RPMI7951 (cell line): ENCODE measurements around the gene RASA4B. TPM values are rescaled to one million over a fixed set of nuclear protein-coding genes. Genes with fewer than 3 reads are reported as not detected.
"Not testable (repeated sequence)": the region's sequence is repeated elsewhere in the genome, so short reads cannot be mapped to it uniquely, and the experiment has no call there.

ENCODE experiments used
- DNase-seq: peaks from one replicate; pipeline ENCODE4 v3.0.0-alpha.2; 2012; ENCODE audit warnings: low read depth
- total RNA-seq: library from RNA; depleted of rRNA; stranded (reverse); fragments of >200 nt; shearing (Covaris generic); gene quantifications from 2 replicates; pipeline ENCODE4 v1.2.3, GENCODE V29; 2014

The RASA4B gene
- total RNA-seq, 1 experiment from 2014 or later, result 0.36 TPM

DNA sequence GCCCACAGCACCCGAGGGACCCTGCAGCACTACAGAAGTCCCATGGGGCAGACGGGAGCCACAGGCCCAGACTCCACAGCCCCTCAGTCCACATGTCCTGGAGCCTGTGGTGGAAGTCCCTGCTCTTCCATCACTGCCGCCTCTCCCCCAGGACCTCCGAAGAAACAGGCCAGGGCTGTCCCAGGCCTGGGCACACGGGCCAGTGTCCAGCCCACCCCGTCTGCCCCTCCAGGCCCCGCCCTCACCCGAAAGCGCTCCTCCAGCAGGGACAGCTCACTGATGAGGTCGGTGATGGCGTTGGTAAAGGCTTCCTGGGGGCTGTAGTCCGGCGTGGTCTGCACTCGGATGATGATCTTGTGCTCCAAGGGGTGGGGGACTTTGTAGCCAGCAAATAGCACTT is 43.5 kb downstream of the RASA4B start:
- not testable (repeated sequence) for DNase-seq

DNA sequence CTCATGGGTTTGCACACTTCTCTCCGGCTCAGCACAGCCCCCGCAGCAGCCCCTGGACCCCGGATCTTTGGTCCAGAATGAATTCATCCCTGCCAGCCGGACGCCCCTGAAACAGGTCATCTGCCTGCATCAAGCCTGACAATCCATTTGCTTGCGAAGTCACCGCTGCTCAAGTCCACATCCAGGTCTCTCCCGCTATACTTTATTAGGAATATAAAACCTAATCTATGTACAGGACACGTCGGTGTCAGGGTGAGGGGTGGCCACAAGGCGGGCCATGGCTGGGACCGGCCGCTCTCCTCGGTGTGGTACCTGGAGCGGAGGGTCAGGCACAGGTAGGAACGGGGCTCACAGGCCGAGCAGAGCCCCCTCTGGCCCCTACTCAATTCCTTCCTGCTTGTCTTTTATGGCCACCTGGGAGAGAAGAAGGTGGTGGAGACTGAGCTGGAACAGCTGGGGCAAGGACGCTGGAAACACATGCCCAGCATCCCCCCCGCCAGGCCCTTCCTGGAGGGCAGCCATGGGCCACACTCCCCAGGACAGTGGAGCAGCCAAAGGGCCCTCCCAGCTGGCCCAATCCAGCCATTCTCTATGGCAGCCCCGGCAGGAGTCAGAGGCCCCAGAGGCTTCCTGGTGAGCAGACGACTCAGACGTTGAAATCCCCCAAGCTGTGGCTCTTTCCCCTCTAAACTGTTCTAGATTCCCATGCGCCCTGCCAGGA is 44.1 kb downstream of the RASA4B start:
- DNase-seq, result no peak

DNA sequence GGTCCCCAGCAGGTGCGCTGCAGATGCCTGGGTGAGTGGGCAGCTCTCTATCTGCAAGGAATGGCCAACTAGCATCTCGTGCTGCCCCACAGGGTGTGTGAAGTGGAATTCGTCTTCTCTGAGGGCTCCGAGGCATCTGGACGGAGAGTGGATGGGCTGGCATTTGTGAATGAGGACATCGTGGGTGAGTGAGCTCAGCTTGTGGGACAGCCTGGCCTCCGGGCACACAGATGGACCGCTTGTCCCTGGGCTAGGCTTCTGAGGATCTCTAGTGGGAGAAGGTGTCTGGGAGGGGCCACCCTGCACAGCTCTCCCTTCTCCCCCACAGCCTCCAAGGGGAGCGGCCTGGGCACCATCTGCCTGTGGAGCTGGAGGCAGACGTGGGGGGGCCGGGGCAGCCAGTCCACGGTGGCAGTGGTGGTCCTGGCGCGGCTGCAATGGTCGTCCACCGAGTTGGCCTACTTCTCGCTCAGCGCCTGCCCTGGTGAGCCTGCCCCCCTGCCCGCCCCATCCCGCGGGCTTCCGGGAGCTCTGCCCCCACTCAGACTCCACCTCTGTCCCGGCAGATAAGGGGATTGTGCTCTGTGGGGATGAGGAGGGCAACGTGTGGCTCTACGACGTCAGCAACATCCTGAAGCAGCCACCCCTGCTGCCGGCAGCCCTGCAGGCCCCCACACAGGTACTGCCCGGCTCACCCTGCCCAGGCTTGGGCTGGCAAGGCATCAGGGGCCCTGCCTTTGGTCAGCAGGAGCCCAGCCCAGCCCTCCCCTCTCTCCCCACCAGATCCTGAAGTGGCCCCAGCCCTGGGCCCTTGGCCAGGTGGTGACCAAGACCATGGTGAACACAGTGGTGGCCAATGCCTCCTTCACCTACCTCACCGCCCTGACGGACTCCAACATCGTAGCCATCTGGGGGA is 45.2 kb downstream of the RASA4B start:
- DNase-seq, result no peak

DNA sequence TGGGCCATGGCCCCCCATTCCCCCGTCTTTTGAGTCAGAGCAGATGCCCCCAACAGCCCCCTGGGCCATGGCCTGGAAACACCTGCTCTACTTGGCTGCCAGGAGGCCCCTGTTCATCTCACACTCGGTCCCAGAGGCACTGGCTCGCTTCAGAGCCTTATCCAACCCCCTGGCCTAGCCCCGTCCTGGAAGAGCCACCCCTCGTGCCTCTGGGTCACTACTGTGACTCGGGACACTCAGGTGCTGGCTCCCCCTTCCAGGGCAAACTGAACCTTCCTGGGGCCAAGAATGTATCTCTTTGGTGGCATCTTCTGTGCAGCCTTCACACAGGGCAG is 45.8 kb downstream of the RASA4B start:
- no peak for DNase-seq

DNA sequence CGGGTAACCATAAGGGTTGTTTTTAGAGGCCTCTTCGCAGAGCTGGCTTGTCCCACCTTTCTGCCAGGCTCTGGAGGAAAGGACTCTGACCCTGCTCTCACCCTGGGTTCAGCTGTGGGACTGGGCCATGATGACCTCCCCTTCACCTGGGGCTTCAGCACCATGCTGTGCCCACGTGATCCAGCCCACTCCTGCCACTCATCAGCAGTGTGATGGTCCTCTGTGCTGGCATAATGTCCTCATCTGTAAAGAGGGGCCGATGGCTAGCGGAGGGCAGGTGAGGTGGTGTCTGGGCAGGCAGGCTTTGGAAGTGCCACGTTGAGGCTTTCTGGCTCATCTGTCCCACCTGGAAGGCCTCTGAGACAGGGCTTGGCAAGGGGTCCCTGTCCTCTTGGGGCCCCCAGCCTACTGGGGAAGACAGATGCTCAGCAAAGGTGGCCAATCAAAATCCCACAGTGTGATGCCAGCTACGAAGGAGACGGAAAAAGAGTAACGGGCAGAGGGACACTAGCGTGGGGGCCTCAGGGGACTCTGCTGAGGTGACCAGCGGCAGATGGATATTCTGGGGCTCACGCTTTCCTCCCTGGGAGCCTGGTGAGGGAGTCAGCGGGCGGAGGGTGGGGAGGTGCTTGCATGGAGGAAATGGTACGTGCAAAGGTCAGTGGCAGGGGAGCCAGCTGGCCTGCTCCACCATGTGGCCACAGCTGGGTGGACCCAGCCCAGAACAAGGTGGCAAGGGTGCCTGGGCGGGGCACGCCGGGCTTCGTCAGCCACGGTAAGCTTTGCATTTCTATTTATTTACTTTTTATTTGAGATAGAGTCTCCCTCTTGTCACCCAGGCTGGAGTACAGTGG is 47.4 kb downstream of the RASA4B start:
- no peak for DNase-seq

DNA sequence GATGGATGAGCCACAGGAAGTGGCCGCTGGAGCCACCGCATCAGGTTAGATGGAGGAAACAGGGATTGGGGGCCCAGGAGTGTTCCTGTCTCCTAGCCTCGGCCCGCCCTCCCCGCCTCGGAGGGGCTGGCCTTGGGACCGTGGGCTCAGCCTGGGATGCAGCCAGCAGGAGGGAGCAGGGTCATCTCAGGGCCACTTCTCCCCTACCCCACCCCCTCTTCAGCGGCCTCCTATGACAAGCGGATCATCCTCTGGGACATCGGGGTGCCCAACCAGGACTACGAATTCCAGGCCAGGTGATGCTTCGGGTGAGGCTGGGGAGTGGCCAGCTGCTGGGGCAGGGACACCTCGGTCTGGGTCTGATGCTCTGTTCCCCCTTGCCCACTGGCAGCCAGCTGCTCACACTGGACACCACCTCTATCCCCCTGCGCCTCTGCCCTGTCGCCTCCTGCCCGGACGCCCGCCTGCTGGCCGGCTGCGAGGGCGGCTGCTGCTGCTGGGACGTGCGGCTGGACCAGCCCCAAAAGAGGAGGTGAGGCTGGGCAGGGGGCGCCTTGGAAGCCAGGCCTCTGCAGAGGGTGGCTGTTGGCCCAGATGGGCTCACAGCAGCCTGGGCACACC is 48.1 kb downstream of the RASA4B start:
- no peak for DNase-seq

DNA sequence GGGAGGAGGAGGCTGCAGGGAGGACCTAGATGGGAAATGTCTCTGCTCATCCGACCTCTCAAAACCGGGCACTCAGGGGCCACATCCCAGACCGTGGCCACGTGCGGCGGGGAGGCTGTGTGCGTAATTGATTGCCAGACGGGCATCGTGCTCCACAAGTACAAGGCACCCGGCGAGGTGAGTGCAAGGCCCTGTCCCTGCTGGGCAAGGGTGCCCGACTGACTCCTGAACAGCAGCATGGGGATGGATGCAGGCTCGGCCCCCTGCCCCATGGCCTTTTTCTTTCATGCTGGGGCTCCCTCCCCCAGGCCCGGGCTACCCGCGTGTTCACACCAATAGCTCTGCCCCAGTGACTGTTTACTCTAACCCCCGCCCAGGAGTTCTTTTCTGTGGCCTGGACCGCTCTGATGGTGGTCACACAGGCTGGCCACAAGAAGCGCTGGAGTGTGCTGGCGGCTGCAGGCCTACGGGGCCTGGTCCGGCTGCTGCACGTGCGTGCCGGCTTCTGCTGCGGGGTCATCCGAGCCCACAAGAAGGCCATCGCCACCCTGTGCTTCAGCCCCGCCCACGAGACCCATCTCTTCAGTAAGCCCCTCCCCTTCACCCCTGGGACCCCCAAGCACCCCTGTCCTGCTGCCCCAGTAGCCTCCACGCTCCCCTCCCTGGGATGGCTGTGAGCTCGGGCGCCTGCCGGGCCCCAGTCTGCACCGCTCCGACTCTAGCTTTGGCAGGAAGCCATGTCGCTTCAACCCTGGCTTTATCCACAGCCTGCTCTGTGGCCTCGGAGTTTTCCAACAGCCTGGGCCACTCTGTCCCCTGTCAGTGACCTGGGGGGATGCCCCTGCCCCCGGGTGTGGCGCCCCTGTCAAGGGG is 48.9 kb downstream of the RASA4B start:
- DNase-seq, result no peak

DNA sequence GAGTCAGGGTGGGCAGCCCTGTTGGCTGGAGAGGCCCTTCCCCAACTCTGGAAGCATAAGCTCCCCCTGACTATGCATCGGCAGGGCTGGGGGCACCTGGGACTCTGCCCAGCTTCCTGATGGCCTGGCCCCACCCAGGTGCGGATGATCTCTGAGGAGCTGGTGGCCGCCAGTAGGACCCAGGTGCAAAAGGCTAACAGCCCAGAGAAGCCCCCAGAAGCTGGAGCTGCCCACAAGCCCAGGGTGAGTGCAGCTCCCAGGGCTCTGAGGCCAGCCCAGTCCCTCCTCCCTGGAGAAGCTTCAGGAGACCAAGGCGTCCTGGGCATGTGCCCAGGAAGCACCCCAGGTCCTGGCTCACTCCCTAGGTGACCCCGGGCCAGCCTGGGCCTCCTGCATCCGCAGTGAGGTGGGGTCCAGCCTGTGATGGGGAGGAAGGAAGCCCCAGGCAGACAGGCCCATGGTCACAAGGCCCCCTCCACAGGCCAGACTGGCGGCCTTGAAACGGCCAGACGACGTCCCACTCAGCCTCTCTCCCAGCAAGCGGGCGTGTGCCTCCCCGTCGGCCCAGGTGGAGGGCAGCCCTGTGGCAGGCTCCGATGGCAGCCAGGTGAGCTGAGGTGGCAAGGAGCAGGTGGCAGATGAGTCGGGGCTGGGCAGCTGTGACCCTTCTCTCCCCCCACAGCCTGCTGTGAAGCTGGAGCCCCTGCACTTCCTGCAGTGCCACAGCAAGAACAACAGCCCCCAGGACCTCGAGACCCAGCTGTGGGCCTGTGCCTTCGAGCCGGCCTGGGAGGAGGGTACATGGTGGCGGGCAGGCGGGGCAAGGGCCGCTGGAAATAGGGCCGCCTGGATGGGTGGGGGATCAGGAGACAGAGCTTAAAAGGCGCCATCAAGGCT is 49.7 kb downstream of the RASA4B start:
- no peak for DNase-seq

DNA sequence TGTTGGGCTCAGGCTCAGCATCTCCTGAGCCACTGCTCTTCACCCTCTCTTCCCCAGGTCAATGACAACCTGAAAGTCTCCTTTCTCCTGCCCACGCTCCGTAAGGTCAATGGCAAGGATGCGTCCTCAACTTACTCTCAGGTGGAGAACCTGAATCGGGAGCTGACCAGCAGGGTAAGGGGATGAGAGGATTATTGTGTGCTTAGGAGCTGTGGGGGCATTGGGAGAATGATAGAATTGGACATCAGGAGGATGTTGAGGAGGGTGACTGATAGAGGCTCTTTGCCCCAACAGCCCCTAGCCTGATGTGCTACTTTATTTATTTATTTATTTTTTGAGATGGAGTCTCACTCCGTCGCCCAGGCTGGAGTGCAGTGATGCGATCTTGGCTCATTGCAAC is 51.5 kb downstream of the RASA4B start:
- DNase-seq, result no peak

DNA sequence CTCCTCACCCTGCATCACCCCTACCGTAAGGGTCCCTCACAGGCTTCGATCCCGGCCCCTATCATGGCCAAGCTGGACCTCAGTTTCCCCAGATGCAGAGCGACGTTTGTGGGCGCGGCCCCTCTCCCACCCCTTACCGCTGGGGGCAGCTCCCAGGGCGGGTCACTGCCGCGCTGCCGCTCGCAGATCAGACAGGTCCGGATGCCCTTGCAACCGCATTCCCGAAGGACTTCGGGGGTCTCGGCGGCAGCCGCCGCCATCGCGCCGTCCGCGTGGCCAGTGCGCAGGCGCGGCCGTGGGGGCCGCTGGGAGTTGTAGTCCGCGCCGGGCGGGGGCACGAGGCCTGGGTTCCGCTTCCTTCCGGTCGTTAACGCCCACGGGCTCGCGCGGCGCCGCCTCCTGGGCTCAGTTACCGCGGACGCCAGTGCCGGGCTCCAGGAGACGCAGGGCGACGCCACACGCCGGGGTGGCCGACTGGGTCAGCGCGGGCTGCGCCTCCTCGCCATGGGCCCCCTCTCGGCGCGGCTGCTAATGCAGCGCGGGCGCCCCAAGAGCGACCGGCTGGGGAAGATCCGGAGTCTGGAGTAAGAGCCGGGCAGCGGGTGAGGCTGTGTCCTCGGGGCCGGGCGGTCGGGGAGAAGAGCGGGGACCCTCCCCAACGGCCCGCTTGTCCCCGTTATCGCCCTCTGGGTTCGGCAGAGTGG is 52.8 kb downstream of the RASA4B start, which contains the start of the genes ALKBH4 and LRWD1:
Gene ALKBH4 (minus strand): TSS at position 287 of the 704 bp plus-strand sequence. CDS start 27 bp downstream, at position 260.
Gene LRWD1 (plus strand): TSS at position 408 of the 704 bp plus-strand sequence. CDS start 97 bp downstream, at position 505.
- peak; percentile 93 for DNase-seq

DNA sequence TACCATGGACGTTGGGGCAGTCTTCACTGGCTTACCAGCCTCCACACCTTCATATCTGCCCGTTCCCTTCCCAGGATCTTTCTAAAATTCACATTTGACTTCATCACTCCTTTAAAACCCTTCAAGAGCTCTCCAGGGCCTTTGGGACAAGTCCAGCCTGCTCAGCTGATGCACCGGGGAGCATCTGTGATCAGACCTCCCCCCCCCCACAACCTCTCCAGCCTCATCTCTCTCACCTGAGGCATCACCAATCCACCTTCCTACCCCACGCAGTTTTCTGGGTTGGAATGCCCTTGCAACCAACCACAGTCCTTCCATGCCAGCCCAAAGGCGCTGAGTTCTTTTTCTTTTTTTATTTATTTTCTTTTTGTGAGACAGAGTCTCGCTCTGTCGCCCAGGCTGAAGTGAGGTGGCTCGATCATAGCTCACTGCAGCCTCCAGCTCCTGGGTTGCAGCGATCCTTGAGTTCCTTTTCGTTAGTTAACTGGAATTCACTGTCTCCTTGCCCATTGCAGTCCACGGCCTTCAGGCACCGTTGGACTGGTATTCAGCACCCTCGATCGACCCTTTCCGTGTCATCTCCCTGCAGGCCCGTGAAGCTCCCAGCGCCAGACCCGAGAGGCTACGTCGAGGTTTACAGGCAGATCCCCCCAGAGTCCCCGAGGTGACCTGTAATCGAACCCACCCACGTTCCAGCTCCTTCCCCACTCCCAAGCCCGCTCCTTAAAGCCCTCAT is 53.6 kb downstream of the RASA4B start:
- DNase-seq, result no peak

DNA sequence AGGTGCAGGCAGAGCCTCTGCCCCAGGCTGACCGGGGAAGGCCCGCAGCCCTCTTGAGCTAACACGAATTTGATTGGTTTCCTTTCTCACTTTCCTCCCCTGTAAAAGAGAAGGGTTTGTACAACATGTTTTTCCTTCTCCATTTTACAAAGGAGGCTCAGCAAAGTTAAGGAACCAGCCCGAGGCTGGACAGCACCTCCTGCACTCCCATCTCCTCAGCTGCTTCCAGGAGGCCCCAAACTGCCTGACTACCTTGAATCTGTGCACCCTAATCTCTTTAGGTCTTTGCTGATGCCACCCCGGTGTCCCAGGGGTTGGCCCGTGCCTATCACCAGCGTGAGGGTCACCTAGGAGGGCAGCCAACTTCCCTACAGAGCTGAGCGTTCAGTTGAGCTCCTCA is 57.1 kb downstream of the RASA4B start:
- DNase-seq, result no peak

DNA sequence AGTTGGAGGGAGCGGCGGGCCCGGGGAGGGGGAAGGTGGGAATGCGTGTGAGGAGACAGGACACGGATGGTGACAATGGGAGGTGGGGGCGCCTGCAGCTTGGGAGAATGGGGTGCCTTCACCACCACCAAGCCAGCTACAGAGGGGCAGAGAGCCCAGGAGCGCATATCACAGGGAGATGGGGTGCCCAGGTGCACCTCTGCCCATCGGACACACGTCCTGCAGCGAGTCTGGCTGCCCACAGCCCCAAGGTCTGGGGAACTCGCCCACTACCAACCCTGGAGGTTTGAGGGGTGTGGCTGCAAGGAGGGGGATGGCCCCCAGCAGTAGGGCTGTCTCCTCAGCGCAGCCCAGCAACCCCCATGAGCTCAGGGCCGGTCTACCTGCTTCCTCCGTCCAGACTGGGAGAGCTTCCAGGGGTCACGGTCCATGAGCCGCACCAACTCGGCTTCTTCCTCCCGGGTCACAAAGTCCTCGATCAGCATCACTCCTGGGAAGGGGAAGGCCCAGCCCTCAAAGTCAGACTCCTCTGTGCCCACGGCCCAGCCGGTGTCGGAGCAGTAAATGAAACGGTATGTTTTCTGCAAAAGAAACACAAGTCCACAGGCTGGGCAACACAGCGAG is 58.2 kb downstream of the RASA4B start:
- DNase-seq, result no peak

DNA sequence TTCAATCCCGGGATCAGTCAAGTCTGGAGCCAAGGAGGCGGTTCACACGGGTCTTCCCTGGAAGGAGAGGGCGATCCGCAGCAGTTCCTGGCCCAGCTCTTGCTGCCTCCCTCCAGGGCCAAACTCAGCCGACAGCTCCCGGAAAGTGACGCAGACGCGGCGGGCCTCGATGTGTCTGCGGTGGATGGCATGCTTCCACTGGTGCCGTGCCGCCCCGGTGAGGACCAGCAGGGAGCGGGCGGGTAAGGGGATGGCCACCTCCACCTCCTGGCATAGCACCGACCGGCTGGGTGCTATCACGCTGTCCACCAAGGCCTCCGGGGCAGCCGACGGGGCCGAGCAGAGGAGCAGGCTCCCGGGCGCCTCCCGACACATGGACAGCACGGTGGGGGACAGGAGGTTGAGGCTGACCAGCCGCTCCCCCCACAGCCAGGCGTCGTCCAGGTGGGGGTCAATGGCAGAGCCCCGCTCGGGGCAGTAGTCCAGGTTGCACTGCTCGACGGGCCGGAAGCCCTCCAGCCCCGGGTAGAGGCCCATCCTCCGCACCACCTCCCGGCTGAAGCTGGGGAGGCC is 60.1 kb downstream of the RASA4B start:
- DNase-seq, result no peak

DNA sequence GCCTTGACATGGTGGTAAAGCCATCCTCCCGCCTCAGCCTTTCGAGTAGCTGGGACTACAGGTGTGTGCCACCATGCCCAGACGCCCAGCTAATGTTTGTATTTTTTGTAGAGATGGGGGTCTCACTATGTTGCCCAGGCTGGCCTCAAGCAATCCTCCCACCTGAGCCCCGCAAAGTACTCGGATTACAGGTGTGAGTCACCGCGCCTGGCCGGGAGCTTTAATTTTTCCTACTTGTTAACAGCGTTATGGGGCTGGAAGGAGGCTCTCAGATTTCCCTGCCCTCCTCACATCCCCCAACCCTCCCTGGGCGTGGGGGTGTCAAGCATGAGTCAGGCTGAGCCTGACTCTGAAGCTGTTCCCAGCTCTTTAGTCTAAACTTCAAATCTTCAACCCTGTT is 61.2 kb downstream of the RASA4B start:
- DNase-seq, result no peak

DNA sequence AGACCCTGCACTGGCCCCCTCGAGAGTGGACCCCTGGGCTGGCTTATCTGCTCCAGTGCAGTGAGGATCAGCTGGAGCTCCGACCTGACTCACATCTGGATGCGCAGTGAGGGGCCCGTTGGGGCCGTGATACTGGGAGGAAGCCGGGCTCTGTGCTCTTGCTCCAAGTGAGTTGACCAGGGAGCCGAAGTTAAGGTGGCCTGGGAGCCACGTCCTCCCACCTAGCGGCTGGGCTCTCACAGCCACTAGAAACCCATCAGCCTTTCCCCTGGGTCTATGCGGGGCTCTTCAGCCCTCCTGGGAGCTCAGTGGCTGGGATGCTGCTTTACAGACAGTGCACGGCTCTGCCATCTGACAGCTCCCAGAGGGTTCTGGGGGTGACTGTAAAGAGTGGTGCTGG is 62.0 kb downstream of the RASA4B start:
- DNase-seq, result no peak

DNA sequence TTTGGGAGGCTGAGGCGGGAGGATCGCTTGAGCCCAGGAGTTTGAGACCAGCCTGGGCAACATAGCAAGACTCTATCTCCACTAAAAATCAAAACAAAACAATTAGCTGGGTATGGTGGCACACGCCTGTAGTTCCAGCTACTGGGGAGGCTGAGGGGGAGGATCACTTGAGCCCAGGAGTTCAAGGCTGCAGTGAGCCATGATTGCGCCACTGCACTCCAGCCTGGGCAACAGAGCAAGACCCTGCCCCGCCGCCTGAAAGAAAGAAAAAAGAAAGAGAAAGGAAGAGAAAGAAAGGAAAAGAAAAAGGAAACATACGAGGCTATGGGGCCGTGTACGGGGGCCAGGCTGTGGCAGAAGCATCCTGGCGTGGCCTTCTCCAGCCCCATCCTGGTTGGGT is 62.6 kb downstream of the RASA4B start:
- DNase-seq, result not testable (repeated sequence)
